ENCODE data around the gene LILRB1.
"Not testable (repeated sequence)": the region's sequence is repeated elsewhere in the genome, so short reads cannot be mapped to it uniquely, and the experiment has no call there.

Gene LILRB1

DNA sequence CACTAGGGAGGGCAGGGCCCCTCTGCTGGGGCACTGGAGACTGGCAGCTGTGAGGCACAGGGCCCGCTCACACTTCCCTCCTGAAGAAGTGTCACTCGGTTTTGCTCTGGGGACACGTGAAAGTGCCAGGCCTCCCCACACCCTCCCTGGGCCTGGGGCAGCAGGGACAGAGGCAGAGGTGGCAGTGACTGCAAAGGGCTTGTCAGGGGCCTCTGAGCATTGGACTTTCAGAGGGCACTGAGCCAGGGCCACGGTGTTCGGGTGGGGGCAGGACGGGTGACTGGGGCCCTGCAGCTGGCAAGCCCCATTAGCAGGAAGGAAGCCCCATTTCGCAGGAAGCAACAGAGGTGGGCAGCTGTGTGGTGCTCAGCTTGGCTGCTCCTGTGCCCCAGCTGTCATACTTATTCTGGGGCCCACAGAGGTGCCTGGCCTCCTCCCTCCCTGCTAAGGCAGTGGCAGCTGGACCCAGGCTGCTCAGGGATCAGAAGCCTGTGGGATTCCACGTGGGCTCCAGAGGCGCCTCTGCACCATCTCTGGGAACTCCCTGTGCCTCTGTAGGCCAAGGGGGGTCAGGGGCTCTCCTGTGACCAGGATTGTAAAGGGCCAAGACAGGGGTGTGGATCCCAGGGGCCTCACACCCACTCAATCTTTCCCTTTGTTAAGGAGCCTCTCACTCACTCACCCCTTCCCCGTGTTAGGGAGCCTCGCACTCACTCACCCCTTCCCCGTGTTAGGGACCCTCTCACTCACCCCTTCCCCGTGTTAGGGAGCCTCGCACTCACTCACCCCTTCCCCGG is 5.2 kb upstream of the LILRB1 start:
- DNase-seq: not testable (repeated sequence)

DNA sequence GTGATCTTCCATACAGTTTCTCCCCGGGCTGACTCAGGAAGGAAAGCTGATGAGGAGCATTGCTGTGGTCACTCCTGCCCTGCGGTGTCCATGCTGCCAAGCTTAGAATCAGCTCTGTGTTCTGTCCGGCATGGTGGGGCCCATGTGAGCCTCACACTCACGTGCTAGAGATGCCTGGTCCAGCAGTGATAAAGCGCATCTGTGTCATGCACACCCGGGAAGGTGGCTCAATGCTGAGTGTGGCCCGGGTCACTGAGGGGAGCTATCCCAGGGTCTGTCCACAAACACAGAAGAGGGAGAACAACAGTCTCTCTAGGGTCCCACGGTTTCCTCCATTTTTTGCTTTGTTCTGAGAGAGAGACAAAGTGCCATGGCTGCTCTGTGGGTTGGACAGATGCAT is 3.5 kb upstream of the LILRB1 start:
- DNase-seq: no peak

DNA sequence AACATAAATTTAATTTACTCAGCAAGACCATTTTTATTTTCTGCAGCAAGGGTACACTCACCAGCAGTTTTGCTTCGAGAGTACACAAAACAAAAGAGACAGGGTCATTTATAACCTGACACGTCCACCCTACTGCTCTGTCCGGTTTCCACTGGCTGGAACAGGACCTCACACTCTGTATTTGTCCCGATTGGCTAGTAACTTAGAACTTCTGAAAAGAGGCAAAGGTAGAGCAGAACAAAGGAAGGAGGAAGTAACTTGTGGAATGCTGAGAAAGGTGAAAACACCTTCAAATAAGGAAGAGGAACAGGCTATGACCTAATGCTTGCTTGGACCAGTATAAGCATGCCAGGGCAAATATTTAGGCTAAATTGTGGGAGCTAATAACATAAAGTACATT is 2.4 kb upstream of the LILRB1 start:
- DNase-seq: not testable (repeated sequence)

DNA sequence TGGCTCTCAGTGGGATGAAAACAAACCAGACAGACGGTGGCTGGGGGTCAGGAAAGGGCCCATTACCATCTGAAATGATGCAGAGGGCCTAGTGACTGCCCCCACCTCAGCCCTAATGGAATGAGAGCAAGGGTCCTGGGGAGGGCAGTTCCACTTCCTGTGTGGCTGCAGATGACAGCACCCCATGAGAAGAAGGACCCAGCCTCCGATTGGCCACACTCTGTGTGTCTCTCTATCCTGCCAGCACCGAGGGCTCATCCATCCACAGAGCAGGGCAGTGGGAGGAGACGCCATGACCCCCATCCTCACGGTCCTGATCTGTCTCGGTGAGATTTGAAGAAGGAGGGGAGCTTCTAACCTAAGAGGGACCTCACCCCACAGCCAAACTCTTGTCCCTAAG is 498 bp downstream of the LILRB1 start:
- no peak for DNase-seq

DNA sequence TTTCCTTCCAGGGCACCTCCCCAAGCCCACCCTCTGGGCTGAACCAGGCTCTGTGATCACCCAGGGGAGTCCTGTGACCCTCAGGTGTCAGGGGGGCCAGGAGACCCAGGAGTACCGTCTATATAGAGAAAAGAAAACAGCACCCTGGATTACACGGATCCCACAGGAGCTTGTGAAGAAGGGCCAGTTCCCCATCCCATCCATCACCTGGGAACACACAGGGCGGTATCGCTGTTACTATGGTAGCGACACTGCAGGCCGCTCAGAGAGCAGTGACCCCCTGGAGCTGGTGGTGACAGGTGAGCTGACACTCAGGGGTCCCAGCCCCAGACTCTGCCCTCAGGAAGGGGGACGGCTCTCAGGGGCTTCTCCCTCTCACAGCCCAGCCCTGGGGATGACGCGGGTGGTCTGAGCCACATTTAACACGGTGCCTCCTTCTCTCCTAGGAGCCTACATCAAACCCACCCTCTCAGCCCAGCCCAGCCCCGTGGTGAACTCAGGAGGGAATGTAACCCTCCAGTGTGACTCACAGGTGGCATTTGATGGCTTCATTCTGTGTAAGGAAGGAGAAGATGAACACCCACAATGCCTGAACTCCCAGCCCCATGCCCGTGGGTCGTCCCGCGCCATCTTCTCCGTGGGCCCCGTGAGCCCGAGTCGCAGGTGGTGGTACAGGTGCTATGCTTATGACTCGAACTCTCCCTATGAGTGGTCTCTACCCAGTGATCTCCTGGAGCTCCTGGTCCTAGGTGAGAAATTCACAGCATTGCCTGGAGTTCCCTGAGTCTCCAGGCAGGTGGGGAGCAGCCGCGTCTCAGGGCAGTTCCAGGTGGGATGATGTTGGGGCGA is 1.4 kb downstream of the LILRB1 start:
- DNase-seq: not testable (repeated sequence)

DNA sequence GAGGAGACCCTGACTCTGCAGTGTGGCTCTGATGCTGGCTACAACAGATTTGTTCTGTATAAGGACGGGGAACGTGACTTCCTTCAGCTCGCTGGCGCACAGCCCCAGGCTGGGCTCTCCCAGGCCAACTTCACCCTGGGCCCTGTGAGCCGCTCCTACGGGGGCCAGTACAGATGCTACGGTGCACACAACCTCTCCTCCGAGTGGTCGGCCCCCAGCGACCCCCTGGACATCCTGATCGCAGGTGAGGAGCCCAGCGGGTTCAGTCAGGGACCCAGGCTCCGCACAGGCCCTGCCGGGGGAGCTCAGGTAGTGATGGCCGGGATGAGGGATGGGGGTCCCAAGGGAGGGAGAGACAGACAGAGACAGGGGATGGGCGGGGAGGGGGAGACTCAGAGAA is 2.2 kb downstream of the LILRB1 start:
- DNase-seq: not testable (repeated sequence)

DNA sequence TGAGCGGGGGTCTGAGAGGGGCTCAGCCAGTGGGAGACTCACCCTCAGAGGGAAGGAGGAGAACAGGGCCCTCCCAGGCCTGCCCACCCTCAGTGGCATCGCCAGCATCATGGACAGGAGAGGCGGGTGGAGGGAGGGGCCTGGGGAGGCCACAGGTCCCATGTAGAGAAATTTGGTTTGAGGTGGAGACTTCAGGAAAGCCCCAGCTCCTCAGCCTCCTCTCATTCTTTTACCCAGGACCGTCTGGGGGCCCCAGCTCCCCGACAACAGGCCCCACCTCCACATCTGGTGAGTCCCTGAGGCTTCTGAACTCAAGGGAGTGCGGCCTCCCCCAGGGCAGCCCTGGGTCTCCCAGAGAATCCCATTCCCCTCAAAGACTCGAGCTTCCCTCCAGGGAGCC is 3.1 kb downstream of the LILRB1 start:
- DNase-seq: no peak

DNA sequence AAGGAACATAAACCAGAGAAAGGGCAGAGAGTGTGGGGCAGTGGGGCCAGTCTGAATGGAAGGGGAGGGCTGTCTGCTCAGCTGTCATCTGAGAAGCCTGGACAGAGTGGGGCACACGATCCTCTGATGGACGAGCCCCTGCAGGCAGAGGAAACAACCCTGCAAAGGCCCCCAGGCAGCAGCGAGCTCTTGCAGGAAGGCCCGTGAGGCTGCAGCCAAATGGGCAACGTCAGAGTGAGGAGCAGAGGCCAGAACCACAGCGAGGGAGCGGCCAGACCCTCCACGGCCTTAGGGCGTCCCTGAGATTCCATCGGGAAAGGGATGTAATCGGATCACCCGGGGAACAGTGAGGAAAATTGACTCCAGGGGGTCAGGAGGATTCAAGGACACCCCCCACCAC is 5.8 kb downstream of the LILRB1 start:
- DNase-seq: not testable (repeated sequence)

DNA sequence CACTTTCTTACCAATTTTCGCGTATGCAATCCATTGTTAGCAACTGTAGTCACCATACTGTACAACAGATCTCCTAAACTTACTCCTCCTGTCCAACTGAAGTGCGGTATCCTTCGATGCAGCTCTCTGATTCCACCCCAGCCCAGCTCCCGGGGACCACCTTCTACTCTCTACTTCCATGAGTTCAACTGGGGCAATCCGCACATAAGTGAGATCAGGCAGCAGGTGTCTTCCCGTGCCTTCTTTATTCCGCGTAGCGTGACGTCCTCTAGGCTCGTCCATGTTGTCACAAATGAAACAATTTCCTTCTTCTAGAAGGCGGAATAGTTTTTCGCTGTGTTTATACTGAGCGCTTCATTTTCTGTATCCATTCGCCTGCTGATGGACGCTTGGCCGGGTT is 8.4 kb downstream of the LILRB1 start:
- DNase-seq: no peak

DNA sequence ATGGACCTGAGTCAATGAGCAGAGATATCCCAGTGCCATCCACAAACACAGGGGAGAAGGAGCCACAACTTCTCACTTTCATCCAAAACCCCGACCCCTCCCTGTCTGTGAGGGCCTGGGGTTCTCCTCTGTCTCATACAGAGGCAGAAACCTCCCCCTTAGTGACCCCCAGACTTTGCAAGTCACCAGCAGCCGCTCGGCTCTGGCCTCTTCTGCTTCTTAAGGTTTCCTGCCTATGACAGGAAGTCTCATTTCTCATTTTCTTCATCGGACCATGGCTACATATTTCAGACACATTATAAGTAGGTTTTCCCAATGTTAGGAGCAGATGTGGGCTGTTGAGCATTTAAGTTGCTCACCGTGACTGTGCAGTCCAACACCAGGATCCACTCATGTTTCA is 12.7 kb downstream of the LILRB1 start:
- DNase-seq: not testable (repeated sequence)

DNA sequence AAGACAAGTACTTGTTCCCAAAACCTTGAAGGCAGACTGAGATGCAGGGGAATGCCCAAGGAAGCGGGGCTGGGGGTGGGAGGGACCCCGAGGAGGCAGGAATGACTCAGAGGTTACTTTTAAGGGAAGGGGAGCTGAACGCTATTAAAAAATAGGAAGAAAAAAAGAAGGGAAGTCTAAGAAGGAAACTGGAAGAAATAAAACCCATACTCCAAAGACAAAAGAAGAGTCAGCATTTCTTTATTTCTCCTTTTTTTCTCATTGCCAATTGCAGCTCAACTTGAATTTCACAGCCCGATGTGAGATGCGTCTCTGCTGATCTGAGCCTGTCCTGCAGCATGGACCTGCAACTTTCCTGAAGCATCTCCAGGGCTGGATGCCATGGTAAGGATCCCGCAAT is 13.3 kb downstream of the LILRB1 start:
- DNase-seq: not testable (repeated sequence)

DNA sequence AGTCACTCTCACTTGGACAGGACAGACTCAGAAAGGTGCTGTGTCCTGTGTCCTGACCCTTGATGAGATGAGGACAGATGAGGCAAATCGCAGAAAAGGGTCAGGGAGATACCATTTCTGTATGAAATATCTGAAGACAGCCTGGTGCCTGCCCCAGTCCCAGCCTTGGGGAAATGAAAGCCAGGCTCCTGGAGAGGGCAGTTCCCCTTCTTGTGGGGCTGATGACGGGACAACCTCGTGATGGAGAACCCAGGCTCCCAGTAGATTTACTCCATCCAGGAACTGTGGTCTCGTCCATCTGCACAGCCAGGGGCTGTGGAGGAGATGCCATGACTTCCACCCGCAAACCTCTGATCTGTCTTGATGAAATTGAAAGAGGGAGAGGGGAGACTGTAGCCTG is 13.8 kb downstream of the LILRB1 start:
- DNase-seq: no peak

DNA sequence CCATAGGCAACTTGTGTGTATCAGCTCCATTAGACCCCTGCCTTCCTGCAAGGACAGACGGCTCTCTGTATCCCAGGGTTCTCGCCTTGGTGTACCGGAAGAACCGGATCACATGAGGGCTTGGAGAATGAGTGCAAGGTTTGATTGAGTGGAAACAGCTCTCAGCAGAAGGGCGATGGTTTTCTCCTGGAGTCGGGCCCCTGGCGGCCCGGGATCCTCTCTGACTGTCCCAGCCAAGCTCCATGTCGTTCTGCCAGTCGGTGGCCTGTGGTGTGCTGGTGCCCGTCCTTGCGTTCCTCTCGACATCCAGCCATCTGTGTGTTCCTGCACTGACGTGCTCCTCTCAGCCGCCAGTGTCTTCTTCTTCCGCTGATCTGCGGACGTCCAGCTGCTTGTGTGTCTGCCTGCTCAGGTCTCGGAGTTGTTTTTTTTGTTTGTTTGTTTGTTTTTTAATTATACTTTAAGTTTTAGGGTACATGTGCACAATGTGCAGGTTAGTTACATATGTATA is 16.1 kb downstream of the LILRB1 start:
- DNase-seq: no peak

DNA sequence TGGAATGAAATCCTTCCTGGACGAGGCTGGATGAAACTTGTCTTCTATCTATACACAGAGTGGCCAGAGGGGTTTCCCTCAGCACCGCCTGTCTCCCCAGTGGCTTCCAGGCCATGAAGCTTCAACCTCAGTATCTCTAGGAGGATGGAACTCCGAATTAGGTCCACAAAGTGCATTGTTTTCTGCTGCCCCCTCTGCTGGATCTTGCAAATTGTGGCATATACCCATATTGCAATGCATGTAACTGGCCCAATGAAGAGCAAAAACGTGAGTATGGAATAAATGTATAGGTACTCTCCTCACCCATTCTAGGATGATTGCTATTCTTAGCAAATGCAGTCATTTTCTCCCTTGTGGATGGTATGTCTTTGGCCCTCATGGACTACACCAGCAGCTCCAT is 17.8 kb downstream of the LILRB1 start:
- no peak for DNase-seq

DNA sequence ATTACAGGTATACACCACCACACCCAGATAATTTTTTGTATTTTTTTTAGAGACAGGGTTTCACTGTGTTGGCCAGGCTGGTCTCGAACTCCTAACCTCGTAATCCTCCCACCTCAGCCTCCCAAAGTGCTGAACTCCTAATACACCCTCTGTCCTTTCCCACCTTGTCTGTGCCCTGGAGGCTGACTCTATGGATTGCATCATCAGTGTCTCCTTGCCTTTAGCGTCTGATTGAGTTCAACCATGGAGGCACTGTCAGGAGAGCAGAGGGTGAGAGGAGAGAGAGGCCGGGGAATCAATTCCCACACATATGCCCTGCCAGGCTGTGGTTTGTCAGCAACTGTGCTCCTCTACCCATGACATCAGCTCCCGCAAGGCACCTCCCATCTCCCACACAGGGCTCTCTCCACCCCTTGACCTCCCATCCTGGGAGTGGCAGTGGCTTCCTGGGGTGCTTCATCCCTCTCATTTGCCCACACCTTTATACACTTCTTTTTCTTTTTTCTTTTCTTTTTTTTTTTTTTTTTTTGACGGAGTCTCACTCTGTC is 19.9 kb downstream of the LILRB1 start:
- no peak for DNase-seq

DNA sequence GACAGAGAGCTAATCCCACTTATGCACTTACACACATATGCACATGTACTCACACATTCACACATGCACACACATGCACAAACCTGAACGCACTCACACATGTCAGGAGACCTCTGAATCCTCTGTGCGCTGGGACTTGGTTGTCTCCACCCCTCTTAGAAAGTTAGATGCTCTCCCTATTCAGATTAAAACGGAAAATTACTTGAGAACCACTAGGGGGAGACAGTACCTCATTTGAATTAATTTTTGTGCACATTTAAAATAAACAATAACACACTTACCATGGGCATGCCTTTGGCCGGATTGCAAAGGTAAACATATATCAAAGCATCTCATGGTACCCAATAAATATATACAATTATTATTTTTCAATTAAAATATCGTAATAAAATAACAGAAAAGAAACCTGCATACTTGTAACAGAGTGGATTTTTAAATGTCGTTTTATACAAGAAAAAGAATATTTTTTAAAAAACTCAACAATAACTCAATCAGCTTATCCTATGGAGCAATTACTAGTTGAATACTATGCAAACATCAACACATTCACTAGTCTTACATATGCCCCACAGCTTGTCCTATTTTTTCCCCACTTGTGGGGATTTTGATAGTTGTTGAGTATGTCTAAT is 23.0 kb downstream of the LILRB1 start:
- DNase-seq: no peak

DNA sequence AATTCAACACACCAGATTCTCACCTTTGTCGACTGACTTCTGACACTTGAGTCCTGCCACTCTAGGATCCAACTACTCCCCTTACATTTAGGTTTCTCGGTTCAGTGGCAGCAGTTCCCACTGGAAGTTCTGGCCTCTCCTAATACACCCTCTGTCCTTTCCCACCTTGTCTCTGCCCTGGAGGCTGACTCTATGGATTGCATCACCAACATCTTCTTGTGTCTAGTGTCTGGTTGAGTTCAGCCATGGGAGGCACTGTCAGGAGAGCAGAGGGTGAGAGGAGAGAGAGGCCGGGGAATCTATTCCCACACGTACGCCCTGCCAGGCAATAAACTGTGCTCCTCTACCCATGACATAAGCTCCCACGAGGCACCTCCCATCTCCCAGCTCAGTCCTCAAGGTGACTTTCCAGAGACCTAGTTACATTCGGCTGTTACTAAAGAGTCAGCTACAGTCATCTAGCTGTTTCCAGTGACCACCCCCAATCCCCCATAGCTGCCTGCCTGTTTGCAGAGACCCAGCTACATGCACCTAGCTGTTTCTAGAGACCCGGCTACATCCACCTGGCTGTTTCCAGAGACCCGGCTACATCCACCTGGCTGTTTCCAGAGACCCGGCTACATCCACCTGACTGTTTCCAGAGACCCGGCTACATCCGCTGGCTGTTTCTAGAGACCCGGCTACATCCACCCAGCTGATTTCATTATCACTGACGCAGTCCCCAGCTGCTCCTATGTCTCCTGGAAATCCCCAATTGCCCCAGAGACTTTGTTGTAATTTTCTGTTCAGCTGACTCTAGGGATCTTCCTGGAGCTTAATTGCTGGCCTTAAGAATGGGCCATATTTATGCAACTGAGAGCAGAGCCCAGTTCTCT is 24.4 kb downstream of the LILRB1 start:
- no peak for DNase-seq

DNA sequence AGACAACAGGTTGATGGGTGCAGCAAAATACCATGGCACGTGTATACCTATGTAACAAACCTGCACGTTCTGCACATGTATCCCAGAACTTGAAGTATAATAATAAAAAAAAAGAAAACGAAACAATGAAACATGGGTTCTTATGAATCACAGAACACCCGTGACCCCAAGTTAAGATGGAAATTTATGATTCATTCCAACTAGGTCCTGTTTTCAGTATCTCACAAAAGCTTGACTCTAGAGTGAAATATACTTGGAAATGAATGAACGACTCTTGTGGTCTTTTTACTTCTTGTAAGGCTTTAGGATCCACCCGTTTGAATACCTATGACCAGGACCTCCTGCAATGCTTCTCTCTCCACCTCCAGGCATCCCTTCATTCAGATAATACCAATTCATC is 29.0 kb downstream of the LILRB1 start:
- no peak for DNase-seq

DNA sequence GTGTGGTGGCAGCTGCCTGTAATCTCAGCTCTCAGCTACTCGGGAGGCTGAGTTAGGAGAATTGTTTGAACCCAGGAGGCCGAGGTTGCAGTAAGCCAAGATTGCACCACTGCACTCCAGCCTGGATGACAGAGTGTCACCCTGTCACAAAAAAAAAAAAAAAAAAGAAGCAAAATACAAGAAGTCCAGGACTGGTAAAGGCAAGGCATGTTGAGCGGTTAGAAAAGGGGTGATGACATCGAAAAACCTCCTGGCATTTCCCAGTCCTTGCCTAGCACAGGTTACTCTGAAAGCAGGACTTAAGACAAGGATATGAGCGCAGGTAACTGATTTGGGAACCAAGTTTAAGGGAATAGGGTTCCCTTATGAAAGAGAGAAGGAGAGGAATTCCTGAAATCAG is 30.0 kb downstream of the LILRB1 start:
- no peak for DNase-seq

DNA sequence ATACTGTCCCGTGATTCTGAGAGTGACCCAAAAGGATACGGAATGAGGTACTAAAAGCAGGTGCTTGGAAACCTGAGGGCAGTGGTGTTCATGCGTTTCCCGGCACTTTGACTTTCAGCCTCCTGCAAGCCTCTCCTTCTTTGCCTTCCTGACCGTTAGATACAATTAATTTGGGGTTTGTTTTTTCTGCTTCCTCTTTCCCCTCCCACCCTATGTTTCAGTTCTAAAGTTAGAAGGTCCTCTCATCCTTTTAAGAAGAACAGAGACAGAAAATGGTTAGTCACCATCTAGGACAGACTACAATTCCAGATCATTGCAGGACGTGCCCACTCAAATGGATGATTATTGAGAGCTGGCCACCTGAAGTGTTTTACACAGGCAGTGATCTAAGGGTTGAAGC is 30.7 kb downstream of the LILRB1 start:
- DNase-seq: no peak

DNA sequence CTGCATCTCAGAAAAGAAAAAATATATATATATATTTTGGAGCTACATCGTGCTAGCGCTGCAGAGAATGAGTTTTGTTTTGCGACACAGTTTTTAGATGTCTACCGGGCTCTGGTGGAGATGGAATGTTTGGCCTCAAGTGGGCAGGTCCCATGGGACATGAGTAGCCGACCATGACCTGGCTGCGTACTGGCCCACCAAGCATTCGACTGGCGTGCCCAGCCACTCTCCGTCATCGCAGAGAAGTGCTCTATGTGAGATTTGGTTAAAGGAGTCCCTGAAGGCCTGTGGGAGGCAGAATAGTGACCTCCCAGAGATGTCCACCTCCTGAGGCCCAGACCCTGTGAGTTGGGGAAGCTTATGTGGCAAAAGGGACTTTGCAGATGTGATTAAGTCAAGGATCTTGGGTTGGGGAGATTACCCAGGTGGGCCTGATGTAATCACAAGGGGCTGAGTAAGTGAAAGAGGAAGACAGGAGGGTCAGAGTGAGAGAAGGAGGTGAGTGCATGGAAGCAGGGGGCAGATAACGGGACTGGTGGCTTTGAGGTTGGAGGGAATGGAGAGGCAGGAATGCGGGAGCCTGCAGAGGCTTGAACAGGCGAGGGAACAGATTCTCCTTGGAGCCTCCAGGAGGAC is 31.7 kb downstream of the LILRB1 start:
- DNase-seq: no peak

DNA sequence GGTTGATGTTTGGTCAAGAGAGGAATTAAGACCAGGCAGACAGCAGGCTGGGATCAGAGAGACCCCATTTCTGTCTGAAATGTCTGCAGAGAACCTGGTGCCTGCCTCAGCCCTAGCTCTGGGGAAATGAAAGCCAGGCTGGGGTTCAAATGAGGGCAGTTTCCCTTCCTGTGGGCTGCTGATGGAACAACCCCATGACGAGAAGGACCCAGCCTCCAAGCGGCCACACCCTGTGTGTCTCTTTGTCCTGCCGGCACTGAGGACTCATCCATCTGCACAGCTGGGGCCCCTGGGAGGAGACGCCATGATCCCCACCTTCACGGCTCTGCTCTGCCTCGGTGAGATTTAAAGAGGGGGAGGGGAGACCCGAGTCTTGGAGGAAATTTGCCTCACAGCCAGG is 32.4 kb downstream of the LILRB1 start, which contains the start of gene LILRB4:
Gene LILRB4 (plus strand): TSS at position 256 of the 400 bp plus-strand sequence. CDS start 49 bp downstream, at position 305.
- DNase-seq: no peak
